Gastrocnemius medialis (tissue), 4 donors: Measurements from ENCODE around the gene ZKSCAN5. TPM values are rescaled to one million over a fixed set of nuclear protein-coding genes. Genes with fewer than 3 reads are reported as not detected.

Experiments
- ATAC-seq, 2 donors: fragments of 150-250 bp; one replicate each; pipeline ENCODE4 v1.9.1; 2016
- DNase-seq, 2 donors: peaks; one replicate each; pipeline ENCODE4 v3.0.0-alpha.2; 2019
- H3K27ac ChIP-seq, 4 donors: fragments of 200-600 bp; sonication (generic); 1 replicate in 1 of 4; 2 replicates in 3 of 4; pipeline ENCODE4 v1.5.1; 2016 to 2018; ENCODE audit warnings: mild to moderate bottlenecking in 2 of 4, moderate library complexity in 1 of 4
- H3K27me3 ChIP-seq, 3 donors: fragments of 200-600 bp; sonication (generic) in 2 of 3; 1 replicate in 1 of 3; 2 replicates in 2 of 3; pipeline versions ENCODE4 v1.5.1 to v1.6.0; 2016 to 2019; ENCODE audit warnings: mild to moderate bottlenecking in 1 of 3, moderate library complexity in 1 of 3
- H3K36me3 ChIP-seq, 2 donors: fragments of 200-600 bp; sonication (generic) in 1 of 2; one replicate each; pipeline ENCODE4 v1.5.1; 2017 to 2018
- H3K4me1 ChIP-seq, 2 donors: fragments of 200-600 bp; sonication (generic) in 1 of 2; one replicate each; pipeline ENCODE4 v1.5.1; 2016 to 2017; ENCODE audit warnings: mild to moderate bottlenecking in 2 of 2
- H3K4me3 ChIP-seq, 4 donors: fragments of 200-600 bp; sonication (generic) in 3 of 4; 1 replicate in 1 of 4; 2 replicates in 3 of 4; pipeline ENCODE4 v1.5.1; 2016 to 2019; ENCODE audit warnings: mild to moderate bottlenecking in 2 of 4
- H3K9me3 ChIP-seq, 3 donors: fragments of 200-600 bp; sonication (generic) in 2 of 3; 1 replicate in 1 of 3; 2 replicates in 2 of 3; pipeline ENCODE4 v1.5.1; 2016 to 2019
- CTCF ChIP-seq, 5 experiments: fragments of 450-650 bp in 3 of 5; fragments of 200-600 bp in 2 of 5; sonication (generic) in 2 of 5; IDR thresholded peaks in 4 of 5; conservative IDR thresholded peaks in 1 of 5; 1 replicate in 4 of 5; 2 replicates in 1 of 5; pipeline ENCODE4 v1.5.1; 2016 to 2019; ENCODE audit warnings: antibody characterized with exemption in 5 of 5, mild to moderate bottlenecking in 3 of 5, moderate library complexity in 3 of 5
- POLR2A ChIP-seq, 2 donors: fragments of 450-650 bp; IDR thresholded peaks; one replicate each; pipeline ENCODE4 v1.6.1; 2017; ENCODE audit warnings: antibody characterized with exemption in 2 of 2, mild to moderate bottlenecking in 2 of 2, moderate library complexity in 2 of 2
- in situ Hi-C, 4 donors: fragments of 200-750 bp; cut with MboI; loops; one replicate each; pipeline versions ENCODE4 v1.15.0 to v1.8.0; 2017; ENCODE audit warnings: low sequenced_read_pairs in 4 of 4
- intact Hi-C: fragments of 100-400 bp; cut with DNase I; formaldehyde crosslinking; loops from one replicate; pipeline ENCODE4 v1.15.1; 2023; ENCODE audit warnings: low total_unique reads
- total RNA-seq, 4 donors: library from RNA; depleted of rRNA; stranded (reverse); fragments of >200 nt; gene quantifications; one replicate each; pipeline versions ENCODE4 v1.1.0 to v1.2.3, GENCODE V29; 2016

The ZKSCAN5 gene
- total RNA-seq, 4 donors from 2014 or later: 7.3 to 12.3 (median 10.5) TPM

DNA sequence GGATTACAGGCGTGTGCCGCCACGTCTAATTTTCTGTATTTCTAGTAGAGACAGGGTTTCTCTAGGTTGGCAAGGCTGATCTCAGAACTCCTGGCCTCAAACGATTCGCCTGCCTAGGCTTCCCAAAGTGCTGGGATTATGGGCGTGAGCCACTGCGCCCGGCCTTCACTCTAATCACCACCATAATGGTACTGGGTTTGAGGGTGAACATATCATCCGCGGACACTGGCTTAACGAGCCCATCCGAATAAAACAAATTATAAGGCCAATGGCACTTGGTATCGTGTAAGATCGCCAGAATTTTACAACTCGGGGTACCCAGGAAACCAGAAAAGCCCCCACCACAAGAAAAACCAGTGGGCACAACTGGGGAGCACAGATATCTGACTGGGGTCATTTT is 46.9 kb downstream of the ZKSCAN5 start:
- Histone ChIP-seq H3K27me3 (no peaks in the 10 kb centered on the region), H3K27ac (peak overlapping the region; percentile 83 to 94 (median 92)), H3K36me3 (peaks cover 0 to 29% of the 10 kb centered on the region in 2 donors), H3K4me1 (peaks cover 14% of the 10 kb centered on the region in 2 donors), H3K9me3 (no peaks in the 10 kb centered on the region), H3K4me3 (peak overlapping the region; percentile 92 to 99 (median 96))
- intact Hi-C loops: loop anchor here (10.0 kb wide), 2 partner anchors 873 to 1323 kb away; partner anchors contain the start of genes MEPCE, SRRT and ZCWPW1
- in situ Hi-C loops: loop anchor here in 2 of 4 donors (5.0 to 10.0 kb wide), 2 partner anchors 47 to 49 kb away; partner anchors contain the start of genes ZKSCAN5 (in 2 of the 2) and ZNF394 (in 2 of the 2)
- ATAC-seq: peak; percentile 23 to 25
- DNase-seq: no peak
- TF ChIP-seq CTCF (IDR thresholded peaks at IDR 0.05 in 4 of 5, conservative IDR thresholded peaks at IDR 0.05 in 1 of 5): no peak

DNA sequence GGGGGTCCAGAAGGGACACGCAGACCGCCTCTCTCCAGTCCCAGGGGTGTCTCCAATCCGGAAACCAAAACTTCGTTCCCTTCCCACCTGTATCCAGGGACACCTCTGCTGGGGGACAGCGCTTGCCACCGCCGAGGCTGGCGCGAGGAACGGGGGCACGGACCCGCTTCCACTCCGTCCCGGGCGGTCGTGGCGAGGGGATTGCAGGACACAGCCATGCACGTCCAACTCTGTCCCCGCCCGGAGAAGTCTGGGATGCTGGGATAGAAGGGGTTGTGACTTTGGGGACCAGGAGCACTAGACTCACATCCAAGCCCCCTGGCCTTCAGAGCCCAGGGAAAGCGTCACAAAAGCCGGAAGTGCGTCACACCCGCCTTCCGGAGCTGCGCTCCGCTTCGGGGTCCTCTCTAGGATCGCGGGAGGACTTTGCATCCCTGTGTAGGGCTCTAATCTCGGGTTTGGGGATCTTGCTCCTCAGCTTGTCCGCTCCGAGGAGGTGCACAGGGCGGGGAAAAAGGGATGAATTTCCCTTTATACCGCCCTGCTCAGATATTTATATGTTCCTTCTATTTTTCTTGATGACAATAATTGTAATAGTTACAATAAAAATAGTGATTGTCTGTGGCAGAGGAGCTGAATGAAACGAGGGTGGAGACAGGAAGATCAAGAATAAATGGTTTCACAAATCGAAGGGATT is 47.5 kb downstream of the ZKSCAN5 start, which contains the start of gene FAM200A:
FAM200A (minus strand) TSS at position 348 of the 697 bp plus-strand sequence. CDS start 3,707 bp downstream, outside the sequence.
- in situ Hi-C loops (loop anchor here in 2 of 4 donors (5.0 to 10.0 kb wide), 2 partner anchors 47 to 50 kb away; partner anchors contain the start of genes ZKSCAN5 (in 2 of the 2) and ZNF394 (in 2 of the 2)), intact Hi-C loops (loop anchor here (10.0 kb wide), 2 partner anchors 873 to 1323 kb away; partner anchors contain the start of genes MEPCE, SRRT and ZCWPW1)
- DNase-seq (peak; percentile 74 to 76), ATAC-seq (peak; percentile 97 to 98)
- H3K27ac ChIP-seq: peak within 1 kb of the TSS; percentile 83 to 94 (median 92)
- peaks cover 0 to 28% of the 10 kb centered on the region in 2 donors for H3K36me3 ChIP-seq
- H3K4me3 ChIP-seq: peak within 1 kb of the TSS; percentile 92 to 99 (median 96)
- TF ChIP-seq POLR2A (IDR thresholded peaks at IDR 0.05) (peak; percentile 65 to 81), CTCF (IDR thresholded peaks at IDR 0.05 in 4 of 5, conservative IDR thresholded peaks at IDR 0.05 in 1 of 5) (no peak)
- H3K9me3 ChIP-seq: no peaks in the 10 kb centered on the region
- H3K4me1 ChIP-seq: peaks cover 14 to 15% of the 10 kb centered on the region in 2 donors
- no peaks in the 10 kb centered on the region for H3K27me3 ChIP-seq

- DNase-seq (no peak), ATAC-seq (no peak)
- no peak for TF ChIP-seq POLR2A (IDR thresholded peaks at IDR 0.05)
- no peak for TF ChIP-seq CTCF (IDR thresholded peaks at IDR 0.05 in 4 of 5, conservative IDR thresholded peaks at IDR 0.05 in 1 of 5)
- H3K27me3 ChIP-seq: no peaks in the 10 kb centered on the region
- no peaks in the 10 kb centered on the region for H3K9me3 ChIP-seq
- peaks cover 0 to 17% of the 10 kb centered on the region in 2 donors for H3K36me3 ChIP-seq
- intact Hi-C loops (loop anchor here (10.0 kb wide), 2 partner anchors 872 to 1322 kb away; partner anchors contain the start of genes MEPCE, SRRT and ZCWPW1), in situ Hi-C loops (loop anchor here in 2 of 4 donors (5.0 to 10.0 kb wide), 2 partner anchors 48 to 51 kb away; partner anchors contain the start of genes ZKSCAN5 (in 2 of the 2) and ZNF394 (in 2 of the 2))
- no peak overlapping the region for H3K4me3 ChIP-seq
- H3K27ac ChIP-seq: no peak overlapping the region
- H3K4me1 ChIP-seq: peaks cover 20 to 23% of the 10 kb centered on the region in 2 donors
These were observed 48.6 kb downstream of the ZKSCAN5 start for GRCh38 chr7:99553039-99553438.

GRCh38 chr7:99554939-99555338 is 50.5 kb downstream of the ZKSCAN5 start:
- intact Hi-C loops: loop anchor here (10.0 kb wide), 2 partner anchors 870 to 1320 kb away; partner anchors contain the start of genes MEPCE, SRRT and ZCWPW1
- no peaks in the 10 kb centered on the region for H3K27me3 ChIP-seq
- H3K9me3 ChIP-seq: no peaks in the 10 kb centered on the region
- H3K27ac ChIP-seq: no peak overlapping the region
- ATAC-seq (no peak), DNase-seq (no peak)
- peaks cover 0 to 11% of the 10 kb centered on the region in 2 donors for H3K36me3 ChIP-seq
- H3K4me3 ChIP-seq: no peak overlapping the region
- in situ Hi-C loops: loop anchor here in 2 of 4 donors (5.0 to 10.0 kb wide), 2 partner anchors 50 to 53 kb away; partner anchors contain the start of genes ZKSCAN5 (in 2 of the 2) and ZNF394 (in 2 of the 2)
- H3K4me1 ChIP-seq: peaks cover 26 to 30% of the 10 kb centered on the region in 2 donors
- TF ChIP-seq POLR2A (IDR thresholded peaks at IDR 0.05) (no peak), CTCF (IDR thresholded peaks at IDR 0.05 in 4 of 5, conservative IDR thresholded peaks at IDR 0.05 in 1 of 5) (no peak)
